ENCODE measurements around the gene CD300C. TPM values are rescaled to one million over a fixed set of nuclear protein-coding genes. Genes with fewer than 3 reads are reported as not detected.

CD300C gene
- total and polyA plus RNA-seq, 2 donors (not counting 1 experiment from before 2014, with no cell fraction given) = 0.72 to 0.74 TPM

- H4K20me1 ChIP-seq (ENCODE audit: control insufficient read depth, insufficient read depth, low read length, poor library complexity, severe bottlenecking) = no peaks in the 10 kb centered on the region
- CTCF ChIA-PET = interaction anchor here (2.7 kb wide), 1 partner anchor 118 kb away, joined by 11 read pairs; no protein-coding TSS in a partner anchor
- TF ChIP-seq CTCF (IDR thresholded peaks at IDR 0.05) (no peak), EZH2 (IDR thresholded peaks at IDR 0.05; ENCODE audit: borderline replicate concordance, insufficient read depth, low read depth, low read length, poor library complexity, severe bottlenecking) (no peak)
- H3K4me1 ChIP-seq (ENCODE audit: control insufficient read depth in 2 of 2, insufficient read depth in 2 of 2, low read length in 2 of 2) = no peaks in the 10 kb centered on the region
- H3K27me3 Mint-ChIP-seq = peaks cover 10% of the 10 kb centered on the region
- no peak overlapping the region for H3K4me2 ChIP-seq (replicated peaks; ENCODE audit: low read depth, low read length, poor library complexity, severe bottlenecking)
- DNase-seq = no peak
- H3K9me3 ChIP-seq (ENCODE audit: control extremely low read depth in 1 of 3, control insufficient read depth in 2 of 3, insufficient read depth in 1 of 3, low read length in 2 of 3) = no peaks in the 10 kb centered on the region
- intact Hi-C loops (cut with micrococcal nuclease) = no loop called here
- POLR2A ChIA-PET = interaction anchor here (0.6 kb wide), 1 partner anchor 28 kb away, joined by 5 read pairs; no protein-coding TSS in a partner anchor
- H2AFZ ChIP-seq (ENCODE audit: insufficient read depth, low read depth, low read length, poor library complexity, severe bottlenecking) = no peak overlapping the region
- 69% methylated on average over 3 of the region's 5 CpGs for WGBS (ENCODE audit: insufficient coverage)
- H3K36me3 ChIP-seq (replicated peaks in 1 of 2; ENCODE audit: control extremely low read depth in 1 of 2, control insufficient read depth in 1 of 2, extremely low read depth in 1 of 2, insufficient read depth in 2 of 2, low read length in 1 of 2) = no peaks in the 10 kb centered on the region
- no peak overlapping the region for H3K4me3 ChIP-seq (ENCODE audit: control extremely low read depth in 1 of 5, extremely low read depth in 1 of 5, insufficient read depth in 1 of 5, low read depth in 2 of 5, low read length in 4 of 5)
- H3K27ac Mint-ChIP-seq = no peak overlapping the region
- no peak overlapping the region for H3K9ac ChIP-seq (ENCODE audit: low read length)
- no peaks in the 10 kb centered on the region for H3K4me1 Mint-ChIP-seq
- H3K27ac ChIP-seq (ENCODE audit: low read length in 2 of 2) = no peak overlapping the region
- no peak for ATAC-seq (ENCODE audit: low read depth)
- H3K27me3 ChIP-seq (replicated peaks in 1 of 4; ENCODE audit: control extremely low read depth in 1 of 4, control insufficient read depth in 3 of 4, insufficient read depth in 4 of 4, low read length in 3 of 4) = no peaks in the 10 kb centered on the region
- H3K9me3 Mint-ChIP-seq (ENCODE audit: insufficient read depth) = no peaks in the 10 kb centered on the region
- no peak overlapping the region for H3K4me3 Mint-ChIP-seq
- no peaks in the 10 kb centered on the region for H3K79me2 ChIP-seq (ENCODE audit: control insufficient read depth, insufficient read depth, low read length)
Observed at GRCh38 chr17:74497471-74497870, 48.4 kb downstream of the CD300C start.

- H2AFZ ChIP-seq (ENCODE audit: insufficient read depth, low read depth, low read length, poor library complexity, severe bottlenecking) = no peak overlapping the region
- no peaks in the 10 kb centered on the region for H3K36me3 ChIP-seq (replicated peaks in 1 of 2; ENCODE audit: control extremely low read depth in 1 of 2, control insufficient read depth in 1 of 2, extremely low read depth in 1 of 2, insufficient read depth in 2 of 2, low read length in 1 of 2)
- no peak overlapping the region for H3K4me3 ChIP-seq (ENCODE audit: control extremely low read depth in 1 of 5, extremely low read depth in 1 of 5, insufficient read depth in 1 of 5, low read depth in 2 of 5, low read length in 4 of 5)
- POLR2A ChIA-PET = no interaction called here
- H3K4me2 ChIP-seq (replicated peaks; ENCODE audit: low read depth, low read length, poor library complexity, severe bottlenecking) = no peak overlapping the region
- TF ChIP-seq CTCF (IDR thresholded peaks at IDR 0.05) (peak; percentile 90), EZH2 (IDR thresholded peaks at IDR 0.05; ENCODE audit: borderline replicate concordance, insufficient read depth, low read depth, low read length, poor library complexity, severe bottlenecking) (no peak)
- H3K27ac ChIP-seq (ENCODE audit: low read length in 2 of 2) = no peak overlapping the region
- Mint-ChIP-seq H3K9me3 (ENCODE audit: insufficient read depth) (no peaks in the 10 kb centered on the region), H3K4me3 (no peak overlapping the region), H3K27me3 (peaks cover 10% of the 10 kb centered on the region), H3K27ac (no peak overlapping the region), H3K4me1 (no peaks in the 10 kb centered on the region)
- peak; percentile 68 for DNase-seq
- no peaks in the 10 kb centered on the region for H3K79me2 ChIP-seq (ENCODE audit: control insufficient read depth, insufficient read depth, low read length)
- H3K27me3 ChIP-seq (replicated peaks in 1 of 4; ENCODE audit: control extremely low read depth in 1 of 4, control insufficient read depth in 3 of 4, insufficient read depth in 4 of 4, low read length in 3 of 4) = no peaks in the 10 kb centered on the region
- 50% methylated on average over 9 of the region's 11 CpGs for WGBS (ENCODE audit: insufficient coverage)
- H4K20me1 ChIP-seq (ENCODE audit: control insufficient read depth, insufficient read depth, low read length, poor library complexity, severe bottlenecking) = no peaks in the 10 kb centered on the region
- no peaks in the 10 kb centered on the region for H3K9me3 ChIP-seq (ENCODE audit: control extremely low read depth in 1 of 3, control insufficient read depth in 2 of 3, insufficient read depth in 1 of 3, low read length in 2 of 3)
- no peak overlapping the region for H3K9ac ChIP-seq (ENCODE audit: low read length)
- ATAC-seq (ENCODE audit: low read depth) = peak; percentile 80
- intact Hi-C loops (cut with micrococcal nuclease) = loop anchor here (1.0 kb wide), 3 partner anchors 36 to 125 kb away; no protein-coding TSS in a partner anchor
- H3K4me1 ChIP-seq (ENCODE audit: control insufficient read depth in 2 of 2, insufficient read depth in 2 of 2, low read length in 2 of 2) = no peaks in the 10 kb centered on the region
- CTCF ChIA-PET = interaction anchor here (1.2 to 3.0 kb wide), 5 partner anchors 13 to 125 kb away, joined by 3 to 8 read pairs (median 6); no protein-coding TSS in a partner anchor
Observed at GRCh38 chr17:74493331-74493833, 52.5 kb downstream of the CD300C start.

All from B cell (primary cell).